Measurements from ENCODE around the gene POC1A. TPM values are rescaled to one million over a fixed set of nuclear protein-coding genes. Genes with fewer than 3 reads are reported as not detected.

POC1A gene
- total and polyA plus RNA-seq, 2 donors (not counting 1 experiment from before 2014, with no cell fraction given) = 1.7 to 2.8 TPM

DNA sequence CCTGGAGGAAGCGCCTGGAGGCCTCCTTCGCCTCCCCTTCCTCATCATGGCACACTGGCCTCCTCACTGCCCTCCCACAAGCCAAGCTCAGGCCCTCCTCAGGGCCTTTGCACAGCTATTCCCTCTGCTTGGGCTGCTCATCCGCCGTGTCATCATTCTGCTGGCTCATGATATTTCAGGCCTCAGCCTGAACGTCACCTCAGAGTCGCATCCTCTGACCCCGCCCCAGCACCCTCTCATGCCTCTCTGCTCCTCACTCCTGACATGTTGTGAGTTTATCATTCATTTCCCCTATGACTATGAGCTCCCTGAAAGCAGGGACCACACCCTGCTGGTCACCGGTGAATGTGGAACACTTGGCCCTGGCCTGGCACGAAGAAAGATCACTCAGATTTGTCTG, 20.7 kb upstream of the POC1A start:
- H3K36me3 ChIP-seq (replicated peaks in 1 of 2; ENCODE audit: control extremely low read depth in 1 of 2, control insufficient read depth in 1 of 2, extremely low read depth in 1 of 2, insufficient read depth in 2 of 2, low read length in 1 of 2) = no peaks in the 10 kb centered on the region
- CTCF ChIA-PET = interaction anchor here (0.9 kb wide), 1 partner anchor 30 kb away, joined by 4 read pairs; no protein-coding TSS in a partner anchor
- H3K4me1 ChIP-seq (ENCODE audit: control insufficient read depth in 2 of 2, insufficient read depth in 2 of 2, low read length in 2 of 2) = no peaks in the 10 kb centered on the region
- H3K79me2 ChIP-seq (ENCODE audit: control insufficient read depth, insufficient read depth, low read length) = no peaks in the 10 kb centered on the region
- POLR2A ChIA-PET = no interaction called here
- H3K4me3 ChIP-seq (ENCODE audit: control extremely low read depth in 1 of 5, extremely low read depth in 1 of 5, insufficient read depth in 1 of 5, low read depth in 2 of 5, low read length in 4 of 5) = no peak overlapping the region
- Mint-ChIP-seq H3K9me3 (ENCODE audit: insufficient read depth) (no peaks in the 10 kb centered on the region), H3K27ac (no peak overlapping the region), H3K4me1 (no peaks in the 10 kb centered on the region), H3K27me3 (no peaks in the 10 kb centered on the region), H3K4me3 (no peak overlapping the region)
- H4K20me1 ChIP-seq (ENCODE audit: control insufficient read depth, insufficient read depth, low read length, poor library complexity, severe bottlenecking) = no peaks in the 10 kb centered on the region
- 89% methylated on average over 7 of the region's 9 CpGs for WGBS (ENCODE audit: insufficient coverage)
- no peak overlapping the region for H3K4me2 ChIP-seq (replicated peaks; ENCODE audit: low read depth, low read length, poor library complexity, severe bottlenecking)
- ATAC-seq (ENCODE audit: low read depth) = no peak
- intact Hi-C loops (cut with micrococcal nuclease) = no loop called here
- no peak for DNase-seq
- no peaks in the 10 kb centered on the region for H3K27me3 ChIP-seq (replicated peaks in 1 of 4; ENCODE audit: control extremely low read depth in 1 of 4, control insufficient read depth in 3 of 4, insufficient read depth in 4 of 4, low read length in 3 of 4)
- no peak overlapping the region for H3K9ac ChIP-seq (ENCODE audit: low read length)
- H3K9me3 ChIP-seq (ENCODE audit: control extremely low read depth in 1 of 3, control insufficient read depth in 2 of 3, insufficient read depth in 1 of 3, low read length in 2 of 3) = no peaks in the 10 kb centered on the region
- TF ChIP-seq EZH2 (IDR thresholded peaks at IDR 0.05; ENCODE audit: borderline replicate concordance, insufficient read depth, low read depth, low read length, poor library complexity, severe bottlenecking) (no peak), CTCF (IDR thresholded peaks at IDR 0.05) (no peak)
- H3K27ac ChIP-seq (ENCODE audit: low read length in 2 of 2) = no peak overlapping the region
- no peak overlapping the region for H2AFZ ChIP-seq (ENCODE audit: insufficient read depth, low read depth, low read length, poor library complexity, severe bottlenecking)

DNA sequence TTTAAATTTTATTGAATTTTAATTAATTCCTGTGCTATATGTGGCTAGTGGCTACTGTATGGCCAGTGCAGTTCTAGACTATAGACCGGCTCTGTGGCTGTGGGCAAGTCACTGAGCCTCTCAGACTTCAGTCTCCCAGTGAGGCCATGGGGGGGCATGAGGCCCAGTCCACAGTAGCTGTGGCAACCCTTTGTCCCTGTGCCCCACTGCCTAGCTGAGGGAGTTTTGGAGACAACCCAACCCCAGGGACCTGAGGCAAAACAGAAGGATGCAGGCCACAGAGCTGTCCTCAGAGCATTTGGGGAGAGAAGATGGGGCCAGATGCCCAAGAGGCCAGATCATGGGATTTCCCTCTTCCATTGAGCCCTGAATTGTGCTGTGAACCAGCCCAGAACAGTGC, 18.9 kb upstream of the POC1A start:
- Mint-ChIP-seq H3K9me3 (ENCODE audit: insufficient read depth) (no peaks in the 10 kb centered on the region), H3K4me1 (no peaks in the 10 kb centered on the region), H3K27ac (no peak overlapping the region), H3K27me3 (no peaks in the 10 kb centered on the region), H3K4me3 (no peak overlapping the region)
- DNase-seq (no peak), ATAC-seq (ENCODE audit: low read depth) (no peak)
- no peaks in the 10 kb centered on the region for H3K9me3 ChIP-seq (ENCODE audit: control extremely low read depth in 1 of 3, control insufficient read depth in 2 of 3, insufficient read depth in 1 of 3, low read length in 2 of 3)
- no peak overlapping the region for H3K9ac ChIP-seq (ENCODE audit: low read length)
- 95% methylated on average over 1 of the region's 1 CpG for WGBS (ENCODE audit: insufficient coverage)
- H3K79me2 ChIP-seq (ENCODE audit: control insufficient read depth, insufficient read depth, low read length) = no peaks in the 10 kb centered on the region
- H3K4me3 ChIP-seq (ENCODE audit: control extremely low read depth in 1 of 5, extremely low read depth in 1 of 5, insufficient read depth in 1 of 5, low read depth in 2 of 5, low read length in 4 of 5) = no peak overlapping the region
- H3K4me2 ChIP-seq (replicated peaks; ENCODE audit: low read depth, low read length, poor library complexity, severe bottlenecking) = no peak overlapping the region
- H4K20me1 ChIP-seq (ENCODE audit: control insufficient read depth, insufficient read depth, low read length, poor library complexity, severe bottlenecking) = no peaks in the 10 kb centered on the region
- no peak overlapping the region for H2AFZ ChIP-seq (ENCODE audit: insufficient read depth, low read depth, low read length, poor library complexity, severe bottlenecking)
- ChIA-PET POLR2A (no interaction called here), CTCF (no interaction called here)
- intact Hi-C loops (cut with micrococcal nuclease) = no loop called here
- H3K27me3 ChIP-seq (replicated peaks in 1 of 4; ENCODE audit: control extremely low read depth in 1 of 4, control insufficient read depth in 3 of 4, insufficient read depth in 4 of 4, low read length in 3 of 4) = no peaks in the 10 kb centered on the region
- H3K36me3 ChIP-seq (replicated peaks in 1 of 2; ENCODE audit: control extremely low read depth in 1 of 2, control insufficient read depth in 1 of 2, extremely low read depth in 1 of 2, insufficient read depth in 2 of 2, low read length in 1 of 2) = no peaks in the 10 kb centered on the region
- no peak for TF ChIP-seq EZH2 (IDR thresholded peaks at IDR 0.05; ENCODE audit: borderline replicate concordance, insufficient read depth, low read depth, low read length, poor library complexity, severe bottlenecking)
- no peaks in the 10 kb centered on the region for H3K4me1 ChIP-seq (ENCODE audit: control insufficient read depth in 2 of 2, insufficient read depth in 2 of 2, low read length in 2 of 2)
- no peak overlapping the region for H3K27ac ChIP-seq (ENCODE audit: low read length in 2 of 2)
